GM18526 (cell line): ENCODE results near the gene EIF4ENIF1.

Experiments used
- POLR2A ChIP-seq: IDR thresholded peaks from 3 replicates; pipeline ENCODE4 v1.6.1; 2011; ENCODE audit not compliant: insufficient read length; ENCODE audit errors: extremely low read depth

The EIF4ENIF1 gene

GRCh38 chr22:31489632-31490495 lies at the start of gene EIF4ENIF1:
Gene EIF4ENIF1, minus strand, starts transcription at chr22:31489842. Its CDS starts 1,124 bp downstream, at chr22:31488718.
- peak; percentile 72 for TF ChIP-seq POLR2A

GRCh38 chr22:31538815-31539214 lies 49.2 kb upstream of the EIF4ENIF1 start:
- TF ChIP-seq POLR2A: no peak

GRCh38 chr22:31537019-31537535 lies 47.4 kb upstream of the EIF4ENIF1 start:
- TF ChIP-seq POLR2A: no peak

- no peak for TF ChIP-seq POLR2A
These were observed 43.7 kb upstream of the EIF4ENIF1 start for GRCh38 chr22:31533374-31533773.

GRCh38 chr22:31532060-31532459 lies 42.4 kb upstream of the EIF4ENIF1 start:
- TF ChIP-seq POLR2A: no peak

GRCh38 chr22:31530823-31531195 lies 41.2 kb upstream of the EIF4ENIF1 start:
- TF ChIP-seq POLR2A: no peak

GRCh38 chr22:31526270-31526669 lies 36.6 kb upstream of the EIF4ENIF1 start:
- TF ChIP-seq POLR2A: no peak

GRCh38 chr22:31520051-31520450 lies 30.4 kb upstream of the EIF4ENIF1 start:
- TF ChIP-seq POLR2A: no peak

GRCh38 chr22:31509061-31509762 lies 19.6 kb upstream of the EIF4ENIF1 start:
- no peak for TF ChIP-seq POLR2A

GRCh38 chr22:31508536-31508935 lies 18.9 kb upstream of the EIF4ENIF1 start:
- TF ChIP-seq POLR2A: no peak

- TF ChIP-seq POLR2A: no peak
These were observed 14.6 kb upstream of the EIF4ENIF1 start for GRCh38 chr22:31504282-31504681.

GRCh38 chr22:31503211-31503964 lies 13.7 kb upstream of the EIF4ENIF1 start:
- TF ChIP-seq POLR2A: no peak

GRCh38 chr22:31501738-31502137 lies 12.1 kb upstream of the EIF4ENIF1 start:
- TF ChIP-seq POLR2A: no peak

- TF ChIP-seq POLR2A: no peak
These were observed 7.7 kb upstream of the EIF4ENIF1 start for GRCh38 chr22:31497148-31497938.
